HepG2 (cell line): Measurements from ENCODE around the gene MID1. TPM values are rescaled to one million over a fixed set of nuclear protein-coding genes. Genes with fewer than 3 reads are reported as not detected.
A peak's percentile ranks its signal among the peaks of the same experiment; 100 is the strongest.

Experiments
- ATAC-seq: fragments of 200-7000 bp; cut with Tn5 transposase; 3 replicates; pipeline ENCODE4 v1.9.1; 2020; ENCODE audit warnings: mild to moderate bottlenecking, moderate library complexity
- BruUV-seq: library from RNA; stranded (reverse); fragments of 400-500 nt; replicated peaks from 2 replicates; lab custom pipeline; 2021; lab: Mats Ljungman, UMichigan
- CTCF ChIA-PET: fragments of 300-600 bp; formaldehyde crosslinking; extraction: SDS; loops from one replicate; lab custom pipeline; 2021; ENCODE audit warnings: low total read pairs, inconsistent platforms, low intra/inter-chr PET ratio; lab: Yijun Ruan, JAX
- POLR2A ChIA-PET: fragments of 350-600 bp; sonication (Branson Sonifier 250); formaldehyde crosslinking; loops from one replicate; lab custom pipeline; 2020; ENCODE audit warnings: antibody characterized with exemption, inconsistent platforms; lab: Yijun Ruan, JAX
- DNase-seq: peaks from one replicate; pipeline ENCODE4 v3.0.0-alpha.2; 2015; ENCODE audit warnings: low spot score
- FAIRE-seq: peaks from 3 replicates; lab custom pipeline; 2011; peaks lifted over from hg19 to GRCh38; lab: Jason Lieb, UNC
- H2AFZ ChIP-seq: one replicate; pipeline ENCODE4 v1.6.1; 2011; ENCODE audit warnings: low read length, inconsistent platforms
- H3K27ac ChIP-seq: fragments of 300-600 bp; 3 replicates; pipeline ENCODE4 v1.8.0; 2011; ENCODE audit warnings: mixed run types, mild to moderate bottlenecking, mixed read lengths, low read length, inconsistent platforms; ENCODE audit not compliant: insufficient read depth; ENCODE audit errors: extremely low read length
- H3K27me3 ChIP-seq, 2 experiments: fragments of 200-600 bp in 1 of 2; 2 replicates in 1 of 2; 3 replicates in 1 of 2; pipeline versions ENCODE4 v1.6.0 to v1.8.0; 2011; ENCODE audit warnings: low read length in 2 of 2, mild to moderate bottlenecking in 2 of 2, moderate library complexity in 2 of 2, inconsistent platforms in 1 of 2; ENCODE audit not compliant: insufficient read depth in 2 of 2, control insufficient read depth in 1 of 2
- H3K36me3 ChIP-seq, 2 experiments: fragments of 200-600 bp in 1 of 2; replicated peaks in 1 of 2; 2 replicates in 1 of 2; 3 replicates in 1 of 2; pipeline versions ENCODE4 v1.5.1 to v1.8.0; 2011; ENCODE audit warnings: low read length in 2 of 2, inconsistent platforms in 1 of 2; ENCODE audit not compliant: insufficient read depth in 2 of 2, control insufficient read depth in 1 of 2
- H3K4me1 ChIP-seq: 2 replicates; pipeline ENCODE4 v1.5.1; 2012; ENCODE audit warnings: low read length, inconsistent platforms; ENCODE audit not compliant: insufficient read depth
- H3K4me2 ChIP-seq: 2 replicates; pipeline ENCODE4 v1.6.0; 2011; ENCODE audit warnings: low read depth, low read length, inconsistent platforms
- H3K4me3 ChIP-seq, 3 experiments: fragments of 200-600 bp in 1 of 3; sonication (generic), shearing (Covaris generic) in 1 of 3; replicated peaks in 1 of 3; 2 replicates each; pipeline ENCODE4 v1.5.1; 2011 to 2016; ENCODE audit warnings: low read length in 3 of 3, inconsistent platforms in 2 of 3, low read depth in 2 of 3, mild to moderate bottlenecking in 2 of 3, control low read depth in 1 of 3, mixed read lengths in 1 of 3; ENCODE audit not compliant: insufficient read depth in 1 of 3
- H3K79me2 ChIP-seq: one replicate; pipeline ENCODE4 v1.6.1; 2011; ENCODE audit warnings: low read length, inconsistent platforms; ENCODE audit not compliant: insufficient read depth
- H3K9ac ChIP-seq: 2 replicates; pipeline ENCODE4 v1.6.0; 2011; ENCODE audit warnings: mild to moderate bottlenecking, low read depth, low read length, inconsistent platforms; ENCODE audit not compliant: insufficient read depth
- H3K9me3 ChIP-seq: 2 replicates; pipeline ENCODE4 v1.5.1; 2012; ENCODE audit warnings: mild to moderate bottlenecking, low read length
- H4K20me1 ChIP-seq: 2 replicates; pipeline ENCODE4 v1.6.0; 2011; ENCODE audit warnings: inconsistent platforms, mild to moderate bottlenecking, low read length, moderate library complexity; ENCODE audit not compliant: insufficient read depth
- CC2D1A ChIP-seq: sonication (generic); formaldehyde crosslinking; IDR thresholded peaks from 2 replicates; pipeline ENCODE4 v1.8.1; 2023; ENCODE audit warnings: mild to moderate bottlenecking, missing genetic modification reagents
- HNF4A ChIP-seq: sonication (generic); formaldehyde crosslinking; IDR thresholded peaks from 2 replicates; pipeline ENCODE4 v1.4.0; 2020; ENCODE audit warnings: missing genetic modification reagents
- SMARCE1 ChIP-seq: fragments of 450-650 bp; IDR thresholded peaks from 2 replicates; pipeline ENCODE4 v1.6.1; 2017; ENCODE audit warnings: borderline replicate concordance
- WIZ ChIP-seq: sonication (generic); formaldehyde crosslinking; IDR thresholded peaks from 2 replicates; pipeline ENCODE4 v1.5.1; 2020; ENCODE audit warnings: mild to moderate bottlenecking, missing genetic modification reagents
- ZFP36L2 ChIP-seq: sonication (generic); formaldehyde crosslinking; IDR thresholded peaks from 2 replicates; pipeline ENCODE4 v1.4.0; 2020; ENCODE audit warnings: missing genetic modification reagents
- ZNF124 ChIP-seq: sonication (generic); formaldehyde crosslinking; IDR thresholded peaks from 2 replicates; pipeline ENCODE4 v1.4.0; 2020; ENCODE audit warnings: missing genetic modification reagents
- ZNF335 ChIP-seq: sonication (generic); formaldehyde crosslinking; IDR thresholded peaks from 2 replicates; pipeline ENCODE4 v1.4.0; 2020; ENCODE audit warnings: missing genetic modification reagents
- ZNF343 ChIP-seq: sonication (generic); formaldehyde crosslinking; IDR thresholded peaks from 2 replicates; pipeline ENCODE4 v1.4.0; 2020; ENCODE audit warnings: mild to moderate bottlenecking, missing genetic modification reagents
- ZNF570 ChIP-seq: sonication (generic); formaldehyde crosslinking; IDR thresholded peaks from 2 replicates; pipeline ENCODE4 v1.4.0; 2020; ENCODE audit warnings: mild to moderate bottlenecking, missing genetic modification reagents, borderline replicate concordance
- ZNF674 ChIP-seq: sonication (generic); formaldehyde crosslinking; IDR thresholded peaks from 2 replicates; pipeline ENCODE4 v1.5.0; 2020; ENCODE audit warnings: low read depth, mild to moderate bottlenecking, missing genetic modification reagents
- WGBS: methylation state at CpG from one replicate; pipeline ENCODE4 v1.1.6; 2017; ENCODE audit warnings: low lambda C conversion rate; 5-methylcytosine and 5-hydroxymethylcytosine counted together
- in situ Hi-C: cut with HindIII; loops from 2 replicates; pipeline ENCODE4 v1.10.0; 2017; ENCODE audit warnings: low pct_unique_long_range_greater_than_20kb; ENCODE audit not compliant: extremely low pct_ligation_motif_present
- intact Hi-C: fragments of 100-400 bp; cut with micrococcal nuclease; formaldehyde crosslinking; loops from one replicate; pipeline ENCODE4 v1.10.0; 2022; ENCODE audit not compliant: unreplicated experiment
- polyA plus RNA-seq, 8 experiments: library from polyadenylated mRNA; depleted of rRNA in 3 of 8; stranded (reverse) in 7 of 8; unstranded in 1 of 8; fragments of >200 nt; fragmentation: Illumina TruSeq in 4 of 8; extraction: Trizol in 4 of 8; gene quantifications; 2 replicates each; pipeline versions ENCODE4 v1.2.1 to v1.2.3, GENCODE V29; 2011 to 2016; ENCODE audit warnings: low read depth in 4 of 8, missing spikeins in 1 of 8, mixed read lengths in 1 of 8; ENCODE audit not compliant: insufficient read depth in 1 of 8
- total RNA-seq, 5 experiments: library from RNA; depleted of rRNA; stranded (reverse); fragments of >200 nt; fragmentation: Illumina TruSeq; extraction: Trizol; gene quantifications; 2 replicates each; pipeline ENCODE4 v1.2.3, GENCODE V29; 2016; ENCODE audit warnings: low read depth in 1 of 5
- TF ChIP-seq, protein P1 (sequence below): sonication (generic); formaldehyde crosslinking; IDR thresholded peaks from 2 replicates; pipeline ENCODE4 v1.8.0; 2022; ENCODE audit warnings: mild to moderate bottlenecking, missing genetic modification reagents, borderline replicate concordance
- TF ChIP-seq, protein P2 (sequence below): sonication (generic); formaldehyde crosslinking; IDR thresholded peaks from 2 replicates; pipeline ENCODE4 v1.8.0; 2022; ENCODE audit warnings: mild to moderate bottlenecking, missing genetic modification reagents, moderate library complexity
- TF ChIP-seq, protein P3 (sequence below), 2 experiments: sonication (generic) in 1 of 2; formaldehyde crosslinking in 1 of 2; IDR thresholded peaks; 2 replicates each; pipeline versions ENCODE4 v1.5.1 to v1.6.1; 2011 to 2020; ENCODE audit warnings: borderline replicate concordance in 1 of 2, low read depth in 1 of 2, low read length in 1 of 2, mild to moderate bottlenecking in 1 of 2, missing genetic modification reagents in 1 of 2, moderate library complexity in 1 of 2

The MID1 gene
- total and polyA plus RNA-seq, 2 of the 13 experiments (the other 11 are each of a cell fraction or from before 2014, with no cell fraction given) = 0.86 to 1.1 TPM

DNA sequence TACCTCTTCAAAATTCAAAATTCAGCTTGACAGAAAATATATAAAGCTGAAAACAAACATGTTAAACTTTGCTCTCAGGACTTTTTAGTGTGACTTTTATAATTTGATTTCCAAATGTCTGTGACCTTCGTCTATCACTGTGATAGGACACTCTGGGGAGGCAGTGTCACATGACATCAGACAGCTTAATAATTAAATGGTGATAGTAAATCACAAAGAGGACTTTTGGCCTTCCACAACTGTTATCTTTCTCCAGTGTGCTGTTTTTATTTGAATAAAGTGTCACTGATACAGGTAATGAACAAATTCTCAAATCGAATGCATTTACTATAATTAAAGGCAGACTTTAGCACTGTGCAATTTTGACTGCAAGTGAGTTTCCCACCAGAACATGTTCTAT lies 83.1 kb downstream of the MID1 start:
- Histone ChIP-seq H3K4me3 (no peak overlapping the region), H2AFZ (no peak overlapping the region), H3K36me3 (no peaks in the 10 kb centered on the region), H3K79me2 (no peaks in the 10 kb centered on the region), H3K9ac (no peak overlapping the region)
- peak; percentile 43 for DNase-seq
- BruUV-seq = no TSS peak
- TF ChIP-seq ZNF570 (CRISPR knock-in tag) (no peak), HNF4A (CRISPR knock-in tag) (peak; percentile 5; the same call in 1 of the 2 replicates), SMARCE1 (no peak)
- TF ChIP-seq, all 625 proteins: peak for 1
- Histone ChIP-seq H3K27me3 (no peaks in the 10 kb centered on the region), H4K20me1 (no peaks in the 10 kb centered on the region), H3K4me2 (peak overlapping the region; percentile 12; the same call in 1 of the 2 replicates), H3K9me3 (no peaks in the 10 kb centered on the region), H3K27ac (no peak overlapping the region), H3K4me1 (peaks cover 30% of the 10 kb centered on the region)
- no peak for FAIRE-seq
- intact Hi-C loops (no loop called here), in situ Hi-C loops (no loop called here)
- ChIA-PET POLR2A (no interaction called here), CTCF (no interaction called here)
- 40% methylated on average over 2 of the region's 2 CpGs for WGBS
- peak; percentile 69 for ATAC-seq

DNA sequence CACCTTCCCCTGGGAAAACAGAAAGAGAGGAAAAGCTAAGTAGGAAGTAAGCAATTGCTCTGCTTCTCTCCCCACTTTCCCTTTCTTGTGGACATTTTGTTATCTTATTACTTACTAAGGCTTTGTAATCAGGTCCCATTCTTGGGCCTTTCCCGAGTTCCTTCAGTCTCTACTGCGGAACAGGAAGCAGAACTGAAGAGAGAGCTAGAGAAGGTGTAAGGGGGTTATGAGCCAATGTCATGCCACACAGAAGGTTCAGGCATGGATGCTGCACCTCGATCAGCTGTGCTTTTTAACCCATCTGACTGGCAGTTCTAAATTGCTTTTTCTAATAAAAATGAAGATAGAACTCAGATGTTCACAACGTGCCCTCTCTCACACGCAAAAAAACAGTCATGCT lies 83.6 kb downstream of the MID1 start:
- DNase-seq (no peak), ATAC-seq (no peak), FAIRE-seq (no peak)
- 89% methylated on average over 4 of the region's 5 CpGs for WGBS
- H3K27ac ChIP-seq = no peak overlapping the region
- ChIA-PET POLR2A (no interaction called here), CTCF (no interaction called here)
- H3K4me2 ChIP-seq = no peak overlapping the region
- H3K27me3 ChIP-seq = no peaks in the 10 kb centered on the region
- no peak overlapping the region for H3K9ac ChIP-seq
- in situ Hi-C loops = no loop called here
- H3K4me1 ChIP-seq = peaks cover 30% of the 10 kb centered on the region
- no peaks in the 10 kb centered on the region for H3K36me3 ChIP-seq
- H4K20me1 ChIP-seq = no peaks in the 10 kb centered on the region
- no peaks in the 10 kb centered on the region for H3K79me2 ChIP-seq
- H3K4me3 ChIP-seq = no peak overlapping the region
- intact Hi-C loops = no loop called here
- BruUV-seq = no TSS peak
- no peaks in the 10 kb centered on the region for H3K9me3 ChIP-seq
- no peak overlapping the region for H2AFZ ChIP-seq
- no peak for TF ChIP-seq ZNF335 (CRISPR knock-in tag)
- TF ChIP-seq, protein P1, sequence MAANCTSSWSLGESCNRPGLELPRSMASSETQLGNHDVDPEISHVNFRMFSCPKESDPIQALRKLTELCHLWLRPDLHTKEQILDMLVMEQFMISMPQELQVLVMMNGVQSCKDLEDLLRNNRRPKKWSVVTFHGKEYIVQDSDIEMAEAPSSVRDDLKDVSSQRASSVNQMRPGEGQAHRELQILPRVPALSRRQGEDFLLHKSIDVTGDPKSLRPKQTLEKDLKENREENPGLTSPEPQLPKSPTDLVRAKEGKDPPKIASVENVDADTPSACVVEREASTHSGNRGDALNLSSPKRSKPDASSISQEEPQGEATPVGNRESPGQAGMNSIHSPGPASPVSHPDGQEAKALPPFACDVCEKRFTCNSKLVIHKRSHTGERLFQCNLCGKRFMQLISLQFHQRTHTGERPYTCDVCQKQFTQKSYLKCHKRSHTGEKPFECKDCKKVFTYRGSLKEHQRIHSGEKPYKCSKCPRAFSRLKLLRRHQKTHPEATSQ (CRISPR knock-in tag) = no peak
- TF ChIP-seq CC2D1A (CRISPR knock-in tag) = no peak
- no peak for TF ChIP-seq ZNF124
- TF ChIP-seq ZFP36L2 (CRISPR knock-in tag) = no peak
- no peak for TF ChIP-seq ZNF343 (CRISPR knock-in tag)
- TF ChIP-seq, protein P2, sequence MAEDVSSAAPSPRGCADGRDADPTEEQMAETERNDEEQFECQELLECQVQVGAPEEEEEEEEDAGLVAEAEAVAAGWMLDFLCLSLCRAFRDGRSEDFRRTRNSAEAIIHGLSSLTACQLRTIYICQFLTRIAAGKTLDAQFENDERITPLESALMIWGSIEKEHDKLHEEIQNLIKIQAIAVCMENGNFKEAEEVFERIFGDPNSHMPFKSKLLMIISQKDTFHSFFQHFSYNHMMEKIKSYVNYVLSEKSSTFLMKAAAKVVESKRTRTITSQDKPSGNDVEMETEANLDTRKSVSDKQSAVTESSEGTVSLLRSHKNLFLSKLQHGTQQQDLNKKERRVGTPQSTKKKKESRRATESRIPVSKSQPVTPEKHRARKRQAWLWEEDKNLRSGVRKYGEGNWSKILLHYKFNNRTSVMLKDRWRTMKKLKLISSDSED = no peak
- no peak for TF ChIP-seq ZNF674
- no peak for TF ChIP-seq WIZ
- TF ChIP-seq, protein P3, sequence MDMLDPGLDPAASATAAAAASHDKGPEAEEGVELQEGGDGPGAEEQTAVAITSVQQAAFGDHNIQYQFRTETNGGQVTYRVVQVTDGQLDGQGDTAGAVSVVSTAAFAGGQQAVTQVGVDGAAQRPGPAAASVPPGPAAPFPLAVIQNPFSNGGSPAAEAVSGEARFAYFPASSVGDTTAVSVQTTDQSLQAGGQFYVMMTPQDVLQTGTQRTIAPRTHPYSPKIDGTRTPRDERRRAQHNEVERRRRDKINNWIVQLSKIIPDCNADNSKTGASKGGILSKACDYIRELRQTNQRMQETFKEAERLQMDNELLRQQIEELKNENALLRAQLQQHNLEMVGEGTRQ (IDR thresholded peaks at IDR 0.05; ENCODE audit: low read depth, low read length) = no peak
- TF ChIP-seq, protein P3 (CRISPR knock-in tag; IDR thresholded peaks at IDR 0.05; ENCODE audit: borderline replicate concordance) = no peak
